SH-SY5Y (cell line): ENCODE data around the gene PNPLA6.

Source experiments
- GATA2 ChIP-seq: IDR thresholded peaks from 2 replicates; pipeline ENCODE4 v1.6.1; 2011; ENCODE audit warnings: mild to moderate bottlenecking, low read depth, low read length
- GATA3 ChIP-seq: IDR thresholded peaks from 2 replicates; pipeline ENCODE4 v1.6.1; 2011; ENCODE audit warnings: low read depth, mild to moderate bottlenecking, low read length, moderate library complexity

- TF ChIP-seq GATA2 (no peak), GATA3 (no peak)
These were observed 18.6 kb upstream of the PNPLA6 start for GRCh38 chr19:7516878-7517277.
